Measurements from ENCODE around the gene ARMC2. TPM values are rescaled to one million over a fixed set of nuclear protein-coding genes. Genes with fewer than 3 reads are reported as not detected.
A peak's percentile ranks its signal among the peaks of the same experiment; 100 is the strongest.
"Not testable (repeated sequence)": the region's sequence is repeated elsewhere in the genome, so short reads cannot be mapped to it uniquely, and the experiment has no call there.

The ARMC2 gene
- polyA plus RNA-seq, 2 donors = 1.0 to 1.1 TPM

DNA sequence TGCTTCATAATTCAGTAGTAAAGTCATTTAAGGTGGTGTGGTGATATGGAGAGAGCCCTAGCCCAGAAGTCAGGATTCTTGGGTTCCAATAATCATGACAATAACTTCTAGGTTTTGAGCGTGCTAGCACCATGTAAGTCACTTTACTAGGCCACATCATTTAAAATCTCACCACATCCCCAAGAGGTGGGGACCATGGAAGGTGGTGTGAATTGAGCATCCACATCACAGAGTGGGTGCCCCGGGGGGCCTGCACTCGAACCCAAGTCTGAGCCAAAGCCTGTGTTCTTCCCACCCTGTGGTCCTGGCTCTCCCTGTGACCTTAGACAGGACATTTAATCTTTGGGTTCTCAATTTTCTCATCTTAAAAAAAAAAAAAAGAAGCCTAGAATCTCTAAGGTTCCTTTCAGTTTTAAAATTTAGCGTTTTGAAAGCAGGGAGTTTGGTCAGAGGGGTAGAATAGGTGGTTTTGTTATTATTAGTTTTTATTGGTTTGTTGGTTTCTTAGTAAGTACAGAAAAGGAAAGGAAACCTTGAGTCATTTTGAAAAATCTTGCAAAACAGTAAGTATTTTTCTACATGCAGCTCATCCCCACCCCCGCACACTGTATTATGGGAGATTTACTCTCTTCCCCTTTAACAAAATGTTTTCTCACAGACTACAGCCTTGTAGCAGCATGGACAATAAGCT, 26.4 kb downstream of the ARMC2 start:
- Histone ChIP-seq H3K9me3 (ENCODE audit: control insufficient read depth in 2 of 2, insufficient read depth in 1 of 2, low read depth in 1 of 2, low read length in 1 of 2) (no peaks in the 10 kb centered on the region), H3K4me1 (ENCODE audit: control insufficient read depth in 2 of 2, insufficient read depth in 2 of 2, low read length in 1 of 2) (peaks cover 0 to 6% of the 10 kb centered on the region in 2 donors), H3K27ac (ENCODE audit: low read depth in 2 of 2, low read length in 1 of 2) (peak overlapping the region; percentile 30 to 67), H3K4me3 (ENCODE audit: low read depth in 1 of 2, low read length in 2 of 2) (no peak overlapping the region), H3K27me3 (ENCODE audit: control insufficient read depth in 1 of 2, insufficient read depth in 2 of 2, low read length in 2 of 2) (no peaks in the 10 kb centered on the region), H3K36me3 (ENCODE audit: control insufficient read depth in 2 of 2, insufficient read depth in 2 of 2, low read length in 1 of 2) (peaks cover 0 to 3% of the 10 kb centered on the region in 2 donors)
- 77 to 82% methylated on average over 5 of the region's 5 CpGs for WGBS, 2 donors

GRCh38 chr6:108875161-108875555, 26.9 kb downstream of the ARMC2 start:
- Histone ChIP-seq H3K4me3 (ENCODE audit: low read depth in 1 of 2, low read length in 2 of 2) (no peak overlapping the region), H3K27me3 (ENCODE audit: control insufficient read depth in 1 of 2, insufficient read depth in 2 of 2, low read length in 2 of 2) (no peaks in the 10 kb centered on the region), H3K27ac (ENCODE audit: low read depth in 2 of 2, low read length in 1 of 2) (peak overlapping the region in 1 of 2 donors; percentile 33), H3K9me3 (ENCODE audit: control insufficient read depth in 2 of 2, insufficient read depth in 1 of 2, low read depth in 1 of 2, low read length in 1 of 2) (no peaks in the 10 kb centered on the region), H3K4me1 (ENCODE audit: control insufficient read depth in 2 of 2, insufficient read depth in 2 of 2, low read length in 1 of 2) (peaks cover 0 to 6% of the 10 kb centered on the region in 2 donors), H3K36me3 (ENCODE audit: control insufficient read depth in 2 of 2, insufficient read depth in 2 of 2, low read length in 1 of 2) (peaks cover 0 to 3% of the 10 kb centered on the region in 2 donors)

GRCh38 chr6:108877046-108877751, 29.0 kb downstream of the ARMC2 start:
- H3K27ac ChIP-seq (ENCODE audit: low read depth in 2 of 2, low read length in 1 of 2) = peak overlapping the region in 1 of 2 donors; percentile 14
- H3K4me3 ChIP-seq (ENCODE audit: low read depth in 1 of 2, low read length in 2 of 2) = no peak overlapping the region
- no peaks in the 10 kb centered on the region for H3K27me3 ChIP-seq (ENCODE audit: control insufficient read depth in 1 of 2, insufficient read depth in 2 of 2, low read length in 2 of 2)
- peaks cover 0 to 2% of the 10 kb centered on the region in 2 donors for H3K36me3 ChIP-seq (ENCODE audit: control insufficient read depth in 2 of 2, insufficient read depth in 2 of 2, low read length in 1 of 2)
- no peaks in the 10 kb centered on the region for H3K9me3 ChIP-seq (ENCODE audit: control insufficient read depth in 2 of 2, insufficient read depth in 1 of 2, low read depth in 1 of 2, low read length in 1 of 2)
- peaks cover 0 to 5% of the 10 kb centered on the region in 2 donors for H3K4me1 ChIP-seq (ENCODE audit: control insufficient read depth in 2 of 2, insufficient read depth in 2 of 2, low read length in 1 of 2)
- 62 to 71% methylated on average over 7 of the region's 7 CpGs for WGBS, 2 donors

- Histone ChIP-seq H3K4me3 (ENCODE audit: low read depth in 1 of 2, low read length in 2 of 2) (no peak overlapping the region), H3K9me3 (ENCODE audit: control insufficient read depth in 2 of 2, insufficient read depth in 1 of 2, low read depth in 1 of 2, low read length in 1 of 2) (no peaks in the 10 kb centered on the region), H3K27me3 (ENCODE audit: control insufficient read depth in 1 of 2, insufficient read depth in 2 of 2, low read length in 2 of 2) (no peaks in the 10 kb centered on the region), H3K4me1 (ENCODE audit: control insufficient read depth in 2 of 2, insufficient read depth in 2 of 2, low read length in 1 of 2) (peaks cover 0 to 2% of the 10 kb centered on the region in 2 donors), H3K36me3 (ENCODE audit: control insufficient read depth in 2 of 2, insufficient read depth in 2 of 2, low read length in 1 of 2) (no peaks in the 10 kb centered on the region), H3K27ac (ENCODE audit: low read depth in 2 of 2, low read length in 1 of 2) (no peak overlapping the region)
- 98 to 100% methylated on average over 2 of the region's 2 CpGs for WGBS, 2 donors
These were observed 30.7 kb downstream of the ARMC2 start for GRCh38 chr6:108878942-108879341.

DNA sequence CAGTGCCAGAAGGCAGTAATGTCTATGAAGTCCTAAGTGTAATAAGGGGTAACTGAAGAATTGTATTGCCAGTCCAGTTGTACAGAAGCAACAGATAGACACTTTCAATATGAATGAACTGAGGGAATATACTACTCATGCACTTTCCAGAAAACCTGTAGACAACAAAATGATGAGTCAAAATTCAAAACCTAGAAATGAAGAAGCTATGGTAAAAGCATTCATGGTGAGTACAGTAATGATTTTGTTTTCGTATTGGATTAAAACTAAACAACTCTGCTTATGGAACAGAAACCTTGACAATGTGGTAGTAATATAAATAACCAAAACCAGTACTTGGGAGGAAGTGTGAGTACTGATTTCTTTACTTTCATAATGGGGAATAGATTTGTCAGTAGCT, 35.0 kb downstream of the ARMC2 start:
- Histone ChIP-seq H3K36me3 (ENCODE audit: control insufficient read depth in 2 of 2, insufficient read depth in 2 of 2, low read length in 1 of 2) (no peaks in the 10 kb centered on the region), H3K4me3 (ENCODE audit: low read depth in 1 of 2, low read length in 2 of 2) (no peak overlapping the region), H3K27me3 (ENCODE audit: control insufficient read depth in 1 of 2, insufficient read depth in 2 of 2, low read length in 2 of 2) (no peaks in the 10 kb centered on the region), H3K9me3 (ENCODE audit: control insufficient read depth in 2 of 2, insufficient read depth in 1 of 2, low read depth in 1 of 2, low read length in 1 of 2) (no peaks in the 10 kb centered on the region), H3K4me1 (ENCODE audit: control insufficient read depth in 2 of 2, insufficient read depth in 2 of 2, low read length in 1 of 2) (no peaks in the 10 kb centered on the region), H3K27ac (ENCODE audit: low read depth in 2 of 2, low read length in 1 of 2) (no peak overlapping the region)
- WGBS, 2 donors = 82 to 85% methylated on average over 1 of the region's 1 CpG

DNA sequence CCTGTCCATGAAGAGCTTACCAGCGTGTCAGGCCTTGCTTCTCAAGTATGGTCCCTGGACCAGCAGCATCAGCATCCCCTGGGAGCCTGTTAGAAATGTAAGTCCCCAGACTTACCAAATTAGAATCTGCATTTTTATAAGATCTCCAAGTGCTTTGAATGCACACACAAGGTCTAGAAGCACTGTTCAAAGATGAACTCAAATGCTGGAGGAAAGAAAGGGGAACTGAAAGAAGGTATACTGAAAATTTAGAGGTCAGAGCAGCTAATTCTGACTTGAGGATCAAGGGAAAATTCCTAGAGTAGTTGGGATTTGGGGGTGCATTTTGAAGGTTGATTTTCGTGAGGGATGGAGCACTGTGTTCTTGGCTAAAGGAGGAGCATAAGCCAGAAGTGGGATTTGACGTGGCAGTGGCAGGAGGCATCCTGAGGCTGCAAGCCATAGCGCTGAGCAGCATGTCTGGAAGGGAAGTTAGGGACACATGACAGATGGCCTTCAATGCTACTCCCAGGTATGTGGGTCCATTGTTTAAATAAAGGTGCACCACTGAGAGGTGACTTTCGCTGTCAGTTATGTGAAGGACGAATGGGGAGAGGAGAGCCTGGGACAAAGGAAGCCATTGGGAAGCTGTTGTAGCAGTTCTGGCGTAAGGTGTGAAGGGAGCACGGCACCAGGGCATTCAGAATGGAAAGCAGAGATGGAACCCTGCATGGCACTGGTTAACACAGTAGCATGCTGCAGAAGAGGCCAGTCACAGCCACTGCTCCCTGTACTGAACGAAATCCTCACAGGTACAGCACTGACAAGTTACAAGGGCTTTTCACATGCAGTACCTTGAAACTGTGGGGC, 36.2 kb downstream of the ARMC2 start:
- Histone ChIP-seq H3K36me3 (ENCODE audit: control insufficient read depth in 2 of 2, insufficient read depth in 2 of 2, low read length in 1 of 2) (no peaks in the 10 kb centered on the region), H3K9me3 (ENCODE audit: control insufficient read depth in 2 of 2, insufficient read depth in 1 of 2, low read depth in 1 of 2, low read length in 1 of 2) (no peaks in the 10 kb centered on the region), H3K27ac (ENCODE audit: low read depth in 2 of 2, low read length in 1 of 2) (no peak overlapping the region), H3K4me3 (ENCODE audit: low read depth in 1 of 2, low read length in 2 of 2) (no peak overlapping the region), H3K27me3 (ENCODE audit: control insufficient read depth in 1 of 2, insufficient read depth in 2 of 2, low read length in 2 of 2) (no peaks in the 10 kb centered on the region), H3K4me1 (ENCODE audit: control insufficient read depth in 2 of 2, insufficient read depth in 2 of 2, low read length in 1 of 2) (no peaks in the 10 kb centered on the region)
- WGBS, 2 donors = 93 to 94% methylated on average over 9 of the region's 9 CpGs

- WGBS, 2 donors = 90 to 92% methylated on average over 6 of the region's 6 CpGs
- no peaks in the 10 kb centered on the region for H3K9me3 ChIP-seq (ENCODE audit: control insufficient read depth in 2 of 2, insufficient read depth in 1 of 2, low read depth in 1 of 2, low read length in 1 of 2)
- H3K27ac ChIP-seq (ENCODE audit: low read depth in 2 of 2, low read length in 1 of 2) = no peak overlapping the region
- H3K36me3 ChIP-seq (ENCODE audit: control insufficient read depth in 2 of 2, insufficient read depth in 2 of 2, low read length in 1 of 2) = no peaks in the 10 kb centered on the region
- H3K4me1 ChIP-seq (ENCODE audit: control insufficient read depth in 2 of 2, insufficient read depth in 2 of 2, low read length in 1 of 2) = no peaks in the 10 kb centered on the region
- H3K27me3 ChIP-seq (ENCODE audit: control insufficient read depth in 1 of 2, insufficient read depth in 2 of 2, low read length in 2 of 2) = no peaks in the 10 kb centered on the region
- H3K4me3 ChIP-seq (ENCODE audit: low read depth in 1 of 2, low read length in 2 of 2) = no peak overlapping the region
These were observed 39.8 kb downstream of the ARMC2 start for GRCh38 chr6:108888052-108888451.

GRCh38 chr6:108888745-108889144, 40.5 kb downstream of the ARMC2 start:
- no peaks in the 10 kb centered on the region for H3K27me3 ChIP-seq (ENCODE audit: control insufficient read depth in 1 of 2, insufficient read depth in 2 of 2, low read length in 2 of 2)
- no peaks in the 10 kb centered on the region for H3K4me1 ChIP-seq (ENCODE audit: control insufficient read depth in 2 of 2, insufficient read depth in 2 of 2, low read length in 1 of 2)
- H3K27ac ChIP-seq (ENCODE audit: low read depth in 2 of 2, low read length in 1 of 2) = no peak overlapping the region
- H3K36me3 ChIP-seq (ENCODE audit: control insufficient read depth in 2 of 2, insufficient read depth in 2 of 2, low read length in 1 of 2) = no peaks in the 10 kb centered on the region
- no peak overlapping the region for H3K4me3 ChIP-seq (ENCODE audit: low read depth in 1 of 2, low read length in 2 of 2)
- WGBS, 2 donors = 91 to 92% methylated on average over 2 of the region's 2 CpGs
- no peaks in the 10 kb centered on the region for H3K9me3 ChIP-seq (ENCODE audit: control insufficient read depth in 2 of 2, insufficient read depth in 1 of 2, low read depth in 1 of 2, low read length in 1 of 2)

- H3K36me3 ChIP-seq (ENCODE audit: control insufficient read depth in 2 of 2, insufficient read depth in 2 of 2, low read length in 1 of 2); H3K27me3 ChIP-seq (ENCODE audit: control insufficient read depth in 1 of 2, insufficient read depth in 2 of 2, low read length in 2 of 2); H3K4me3 ChIP-seq (ENCODE audit: low read depth in 1 of 2, low read length in 2 of 2); H3K9me3 ChIP-seq (ENCODE audit: control insufficient read depth in 2 of 2, insufficient read depth in 1 of 2, low read depth in 1 of 2, low read length in 1 of 2); H3K27ac ChIP-seq (ENCODE audit: low read depth in 2 of 2, low read length in 1 of 2); H3K4me1 ChIP-seq (ENCODE audit: control insufficient read depth in 2 of 2, insufficient read depth in 2 of 2, low read length in 1 of 2): not testable (repeated sequence)
- WGBS, 2 donors = 89% methylated on average over 5 of the region's 5 CpGs
These were observed 42.7 kb downstream of the ARMC2 start for GRCh38 chr6:108890898-108891297.

Measured in esophagus (tissue), 2 donors.